Muscle layer of colon (tissue), 2 donors: ENCODE results near the gene TCEAL4.
A peak's percentile ranks its signal among the peaks of the same experiment; 100 is the strongest.
"Not testable (repeated sequence)": the region's sequence is repeated elsewhere in the genome, so short reads cannot be mapped to it uniquely, and the experiment has no call there.

Experiments used
- H3K27ac ChIP-seq: one replicate; pipeline ENCODE4 v1.7.0; 2013; ENCODE audit warnings: low read depth, mild to moderate bottlenecking, low read length, moderate library complexity
- H3K27me3 ChIP-seq, 2 donors: one replicate each; pipeline ENCODE4 v1.7.0; 2013; ENCODE audit warnings: low read length in 2 of 2, mild to moderate bottlenecking in 2 of 2; ENCODE audit not compliant: insufficient read depth in 2 of 2, control insufficient read depth in 1 of 2
- H3K36me3 ChIP-seq: one replicate; pipeline ENCODE4 v1.7.0; 2013; ENCODE audit warnings: mild to moderate bottlenecking, low read length; ENCODE audit not compliant: insufficient read depth
- H3K4me1 ChIP-seq: one replicate; pipeline ENCODE4 v1.7.0; 2013; ENCODE audit warnings: mild to moderate bottlenecking, low read length; ENCODE audit not compliant: insufficient read depth
- H3K4me3 ChIP-seq, 2 donors: one replicate each; pipeline ENCODE4 v1.7.0; 2013; ENCODE audit warnings: low read length in 2 of 2, low read depth in 1 of 2, mild to moderate bottlenecking in 1 of 2, moderate library complexity in 1 of 2
- H3K9ac ChIP-seq: one replicate; pipeline ENCODE4 v1.7.0; 2013; ENCODE audit warnings: low read length
- H3K9me3 ChIP-seq: one replicate; pipeline ENCODE4 v1.7.0; 2013; ENCODE audit warnings: mild to moderate bottlenecking, low read length
- donor health status: abdominal sarcoma.
- donor health status: Adenocarcinoma of cecum.

Gene TCEAL4

DNA sequence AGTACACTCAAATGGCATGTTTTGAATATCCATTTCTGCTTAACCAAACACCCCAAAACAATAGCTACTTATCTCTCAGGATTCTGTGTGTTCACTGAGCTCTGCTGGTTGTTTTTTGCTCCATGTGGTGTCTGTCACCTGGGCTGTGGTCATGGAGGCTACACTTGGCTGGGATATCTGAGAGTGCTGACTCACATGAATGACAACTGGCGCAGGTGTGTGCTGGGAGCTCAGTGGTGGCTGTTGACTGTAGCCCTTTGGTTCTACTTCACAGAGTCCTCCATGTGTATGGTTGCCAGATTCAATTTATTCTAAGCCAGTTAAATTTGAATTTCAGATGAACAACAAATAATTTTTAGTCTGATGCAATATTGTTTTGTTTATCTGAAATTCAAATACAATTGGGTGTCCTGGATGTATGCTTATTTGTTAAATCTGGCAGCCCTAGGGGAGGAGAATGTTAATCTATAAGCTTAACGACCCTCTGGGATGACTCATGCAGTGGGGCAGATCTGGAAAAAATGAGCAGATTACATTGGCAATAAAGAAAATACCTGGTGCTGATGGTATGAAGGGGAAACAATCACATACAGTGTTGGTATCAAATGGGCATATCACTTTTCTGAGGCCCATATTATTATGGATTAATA lies 28.2 kb upstream of the TCEAL4 start:
- no peaks in the 10 kb centered on the region for H3K9me3 ChIP-seq
- no peaks in the 10 kb centered on the region for H3K36me3 ChIP-seq
- H3K4me1 ChIP-seq, result no peaks in the 10 kb centered on the region
- no peak overlapping the region for H3K27ac ChIP-seq
- no peak overlapping the region for H3K4me3 ChIP-seq
- H3K27me3 ChIP-seq, result no peaks in the 10 kb centered on the region
- no peak overlapping the region for H3K9ac ChIP-seq

DNA sequence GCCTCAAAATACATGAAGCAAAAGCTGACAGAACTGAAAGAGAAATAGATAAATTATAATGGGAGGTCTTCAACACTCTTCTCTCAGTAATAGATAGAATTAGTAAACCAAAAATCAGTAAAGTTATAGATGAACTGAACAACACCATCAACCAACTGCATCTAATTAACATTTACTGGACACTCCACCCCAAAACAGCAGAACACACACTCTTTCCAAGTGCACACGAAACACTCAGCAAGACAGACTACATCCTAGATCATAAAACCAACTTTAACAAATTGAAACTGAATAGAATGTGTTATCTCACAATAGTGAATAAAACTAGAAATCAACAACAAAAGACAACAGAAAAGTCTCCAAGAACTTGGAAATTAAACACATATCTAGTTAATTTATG lies 25.1 kb upstream of the TCEAL4 start:
- Histone ChIP-seq H3K9me3 (no peaks in the 10 kb centered on the region), H3K4me3 (no peak overlapping the region), H3K27ac (no peak overlapping the region), H3K4me1 (no peaks in the 10 kb centered on the region), H3K9ac (no peak overlapping the region), H3K27me3 (no peaks in the 10 kb centered on the region), H3K36me3 (no peaks in the 10 kb centered on the region)

DNA sequence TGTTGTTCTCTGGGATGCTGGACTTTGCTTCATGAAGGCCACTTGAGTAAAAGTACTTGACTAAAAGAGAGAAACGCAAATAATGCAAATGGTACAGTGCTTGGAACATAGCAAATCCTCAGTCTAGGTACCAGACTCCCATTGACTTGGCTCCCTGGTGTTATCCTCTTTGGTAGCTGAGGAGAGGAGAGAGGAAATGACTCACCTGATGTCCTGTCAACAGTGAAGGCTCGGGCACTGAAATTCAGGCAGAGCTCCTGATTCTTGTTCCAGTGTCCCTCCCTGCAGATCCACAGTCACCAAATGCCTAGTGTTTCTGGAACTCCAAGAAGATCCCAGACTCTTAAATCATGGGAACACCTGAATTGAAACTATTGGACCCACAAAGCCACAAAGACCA lies 22.5 kb upstream of the TCEAL4 start:
- Histone ChIP-seq H3K27me3 (no peaks in the 10 kb centered on the region), H3K36me3 (no peaks in the 10 kb centered on the region)

DNA sequence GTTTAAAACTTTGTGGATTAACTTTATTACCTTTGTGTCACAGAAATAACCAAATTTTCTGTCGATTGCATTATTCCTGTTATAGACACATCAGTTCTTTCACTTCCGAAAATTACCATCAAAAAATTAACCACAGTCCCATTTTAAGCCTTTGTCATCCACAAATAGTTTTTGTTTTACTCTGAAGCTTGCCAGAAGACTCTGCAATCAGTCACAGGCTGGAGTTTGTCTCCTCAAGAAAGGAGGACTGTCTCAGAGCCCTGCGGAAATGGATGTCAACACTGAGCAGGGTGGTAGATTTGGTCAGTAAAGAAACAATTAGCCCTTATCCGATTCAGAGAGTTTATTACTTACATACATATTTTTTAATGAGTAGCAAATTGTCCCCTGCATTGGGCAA lies 20.1 kb upstream of the TCEAL4 start:
- Histone ChIP-seq H3K9ac (no peak overlapping the region), H3K9me3 (no peaks in the 10 kb centered on the region), H3K27me3 (peaks cover 0 to 4% of the 10 kb centered on the region in 2 donors), H3K27ac (no peak overlapping the region), H3K4me3 (no peak overlapping the region), H3K4me1 (no peaks in the 10 kb centered on the region), H3K36me3 (no peaks in the 10 kb centered on the region)

More for the DNA sequence above, 22.5 kb upstream of the TCEAL4 start:
- no peak overlapping the region for H3K4me3 ChIP-seq
- no peaks in the 10 kb centered on the region for H3K4me1 ChIP-seq
- no peak overlapping the region for H3K27ac ChIP-seq
- no peak overlapping the region for H3K9ac ChIP-seq
- H3K9me3 ChIP-seq, result no peaks in the 10 kb centered on the region

DNA sequence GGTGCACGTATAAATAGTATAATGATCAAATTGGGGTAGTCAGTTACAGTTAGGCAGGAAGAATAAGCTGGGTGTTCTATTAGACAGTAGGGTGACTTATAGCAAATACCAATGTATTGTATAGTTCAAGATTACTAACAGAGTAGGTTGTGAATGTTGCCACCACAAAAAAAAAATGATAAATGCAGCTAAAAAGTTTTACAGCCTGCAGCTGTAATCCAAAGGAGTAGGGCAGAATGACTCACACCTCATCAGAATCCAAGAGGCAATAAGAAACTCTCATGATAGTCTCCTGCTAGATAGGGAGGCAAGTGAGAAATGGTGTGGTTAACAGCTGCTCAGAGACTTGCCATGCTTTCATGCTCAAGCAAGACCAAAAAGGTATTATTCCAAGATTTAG lies 19.6 kb upstream of the TCEAL4 start:
- Histone ChIP-seq H3K4me1 (no peaks in the 10 kb centered on the region), H3K9me3 (no peaks in the 10 kb centered on the region), H3K4me3 (no peak overlapping the region), H3K9ac (no peak overlapping the region), H3K27ac (no peak overlapping the region), H3K27me3 (peaks cover 0 to 4% of the 10 kb centered on the region in 2 donors), H3K36me3 (no peaks in the 10 kb centered on the region)

DNA sequence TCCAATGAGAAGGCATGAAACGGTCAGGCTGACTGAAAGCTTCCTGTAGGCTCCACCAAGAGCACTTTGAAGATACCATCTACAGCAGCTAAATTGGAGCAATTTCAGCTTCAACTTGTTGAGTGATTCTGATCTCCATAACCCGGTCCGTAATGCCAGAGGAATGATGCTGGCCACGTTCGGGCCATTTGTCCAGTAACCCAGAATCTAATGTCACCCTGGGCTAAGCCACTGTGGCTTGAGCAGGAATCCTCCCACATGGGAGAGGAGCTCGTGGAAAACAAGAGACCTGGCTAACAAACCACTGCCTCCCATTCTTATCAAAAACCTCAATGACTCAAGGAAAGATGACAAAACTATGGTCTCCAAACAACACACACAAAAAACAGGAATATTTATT lies 14.2 kb upstream of the TCEAL4 start:
- Histone ChIP-seq H3K9ac (no peak overlapping the region), H3K9me3 (no peaks in the 10 kb centered on the region), H3K36me3 (no peaks in the 10 kb centered on the region), H3K4me3 (no peak overlapping the region), H3K27ac (no peak overlapping the region), H3K4me1 (no peaks in the 10 kb centered on the region), H3K27me3 (peaks cover 0 to 4% of the 10 kb centered on the region in 2 donors)

DNA sequence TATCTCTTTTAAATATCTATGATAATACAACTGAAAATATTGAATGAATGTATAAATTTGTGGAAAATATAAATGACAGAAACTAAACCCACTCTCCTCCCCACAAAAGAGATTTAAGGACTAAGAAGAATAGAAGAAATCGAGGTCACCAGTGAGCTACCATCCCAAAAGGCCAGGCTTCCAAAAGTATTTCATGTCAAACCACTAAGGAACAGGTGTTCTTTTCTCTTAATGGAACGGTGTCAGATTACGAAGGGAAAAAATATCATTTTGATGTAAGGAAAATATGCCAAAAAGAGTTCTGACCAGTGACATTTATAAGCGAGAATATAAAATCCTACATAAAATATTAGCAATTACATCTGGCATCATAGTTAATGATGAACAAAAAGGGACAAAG lies 13.6 kb upstream of the TCEAL4 start:
- no peak overlapping the region for H3K4me3 ChIP-seq
- H3K27me3 ChIP-seq, result peaks cover 0 to 4% of the 10 kb centered on the region in 2 donors
- H3K4me1 ChIP-seq, result no peaks in the 10 kb centered on the region
- no peaks in the 10 kb centered on the region for H3K36me3 ChIP-seq
- H3K9ac ChIP-seq, result no peak overlapping the region
- H3K9me3 ChIP-seq, result no peaks in the 10 kb centered on the region
- H3K27ac ChIP-seq, result no peak overlapping the region

DNA sequence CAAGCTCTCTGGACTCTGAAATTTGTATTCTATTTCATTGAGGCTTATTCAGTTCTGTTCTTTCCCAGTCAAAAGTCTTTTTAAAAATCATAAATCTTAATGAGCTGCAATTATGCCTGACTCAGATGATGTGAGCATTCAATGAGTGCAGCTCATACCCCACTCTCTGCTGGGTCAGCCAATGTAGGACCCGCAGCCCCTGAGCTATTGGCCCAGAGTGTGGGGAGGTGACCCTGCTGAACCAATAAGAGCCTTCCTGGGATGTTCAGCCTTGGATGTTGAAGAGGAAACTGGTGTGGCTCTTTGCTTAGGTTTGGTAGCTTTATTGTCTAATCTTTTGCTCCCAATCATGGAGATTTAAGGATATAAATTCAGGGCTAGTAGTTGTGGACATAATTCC lies 12.1 kb upstream of the TCEAL4 start:
- Histone ChIP-seq H3K9me3 (no peaks in the 10 kb centered on the region), H3K4me1 (no peaks in the 10 kb centered on the region), H3K9ac (no peak overlapping the region), H3K27me3 (no peaks in the 10 kb centered on the region), H3K4me3 (no peak overlapping the region), H3K36me3 (no peaks in the 10 kb centered on the region), H3K27ac (no peak overlapping the region)

DNA sequence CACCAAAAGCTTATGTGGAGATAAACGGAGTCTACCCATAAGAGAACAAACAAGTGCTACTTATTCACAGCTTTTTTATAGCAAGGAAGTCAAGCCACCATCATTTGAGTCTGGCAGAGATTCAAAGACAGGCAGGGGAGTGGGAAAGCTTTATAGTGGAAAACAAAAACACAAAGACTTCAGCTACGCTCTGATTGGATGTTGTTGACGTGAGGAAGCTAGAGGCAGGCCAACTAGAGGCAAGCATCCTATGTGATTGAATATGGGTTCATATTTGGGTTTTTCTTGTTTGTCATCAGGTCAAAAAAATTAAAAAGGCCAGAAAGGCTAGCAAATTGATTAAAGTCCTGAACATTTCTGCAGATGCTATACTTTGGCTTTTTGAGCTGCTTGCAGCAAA lies 719 bp upstream of the TCEAL4 start:
- H3K36me3 ChIP-seq, result no peaks in the 10 kb centered on the region
- H3K9ac ChIP-seq, result no peak overlapping the region
- H3K4me3 ChIP-seq, result peak overlapping the region in 1 of 2 donors; percentile 11
- peaks cover 6% of the 10 kb centered on the region for H3K4me1 ChIP-seq
- H3K27me3 ChIP-seq, result no peaks in the 10 kb centered on the region
- H3K27ac ChIP-seq, result no peak overlapping the region
- peaks cover 6% of the 10 kb centered on the region for H3K9me3 ChIP-seq

DNA sequence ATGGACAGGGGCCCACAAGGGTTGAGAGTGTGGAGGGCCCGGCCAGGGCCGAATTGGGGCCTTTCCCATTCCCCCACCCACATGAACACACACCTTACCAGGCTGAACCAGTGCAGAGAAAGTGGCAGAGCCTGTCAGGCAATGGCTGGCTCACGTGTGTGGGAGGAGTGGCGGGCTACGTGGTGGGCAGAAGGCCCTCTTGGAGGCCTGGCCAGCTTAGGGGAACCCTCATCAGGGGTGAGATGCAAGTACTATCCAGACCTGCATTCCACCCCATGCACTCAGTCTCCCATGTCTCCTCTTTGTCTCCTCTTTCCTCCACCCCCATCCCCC lies 965 bp downstream of the TCEAL4 start:
- Histone ChIP-seq H3K27me3 (no peaks in the 10 kb centered on the region), H3K4me1 (peaks cover 6% of the 10 kb centered on the region), H3K27ac (peak overlapping the region; percentile 72), H3K9ac (no peak overlapping the region), H3K36me3 (no peaks in the 10 kb centered on the region), H3K4me3 (peak overlapping the region; percentile 55 to 66), H3K9me3 (peaks cover 6% of the 10 kb centered on the region)

DNA sequence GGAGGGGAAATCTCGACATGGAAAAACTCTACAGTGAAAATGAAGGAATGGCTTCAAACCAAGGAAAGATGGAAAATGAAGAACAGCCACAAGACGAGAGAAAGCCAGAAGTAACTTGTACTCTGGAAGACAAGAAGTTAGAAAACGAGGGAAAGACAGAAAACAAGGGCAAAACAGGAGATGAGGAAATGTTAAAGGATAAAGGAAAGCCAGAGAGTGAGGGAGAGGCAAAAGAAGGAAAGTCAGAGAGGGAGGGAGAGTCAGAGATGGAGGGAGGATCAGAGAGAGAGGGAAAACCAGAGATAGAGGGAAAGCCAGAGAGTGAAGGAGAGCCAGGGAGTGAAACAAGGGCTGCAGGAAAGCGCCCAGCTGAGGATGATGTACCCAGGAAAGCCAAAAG lies 1.3 kb downstream of the TCEAL4 start:
- Histone ChIP-seq H3K27ac (peak overlapping the region; percentile 72), H3K4me3 (peak overlapping the region in 1 of 2 donors; percentile 66), H3K27me3 (no peaks in the 10 kb centered on the region), H3K36me3 (no peaks in the 10 kb centered on the region), H3K9ac (no peak overlapping the region), H3K9me3 (peaks cover 6% of the 10 kb centered on the region), H3K4me1 (peaks cover 6% of the 10 kb centered on the region)

DNA sequence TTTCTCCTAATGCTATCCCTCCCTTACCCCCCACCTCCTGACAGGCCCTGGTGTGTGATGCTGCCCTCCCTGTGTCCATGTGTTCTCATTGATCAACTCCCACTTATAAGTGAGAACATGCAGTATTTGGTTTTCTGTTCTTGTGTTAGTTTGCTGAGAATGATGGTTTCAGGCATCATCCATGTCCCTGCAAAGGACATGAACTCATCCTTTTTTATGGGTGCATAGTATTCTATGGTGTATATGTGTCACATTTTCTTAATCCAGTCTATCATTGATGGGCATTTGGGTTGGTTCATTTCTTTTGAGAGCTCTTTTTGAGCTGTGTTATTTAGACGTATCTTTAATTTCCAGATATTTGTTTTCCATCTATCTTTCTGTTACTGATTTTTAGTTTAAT lies 7.0 kb downstream of the TCEAL4 start:
- H3K4me3 ChIP-seq, H3K9ac ChIP-seq, H3K9me3 ChIP-seq, H3K4me1 ChIP-seq, H3K27ac ChIP-seq, H3K27me3 ChIP-seq, H3K36me3 ChIP-seq: not testable (repeated sequence)
